ENCODE results near the gene ACTR8. TPM values are rescaled to one million over a fixed set of nuclear protein-coding genes. Genes with fewer than 3 reads are reported as not detected.

Gene ACTR8
- total RNA-seq, 1 donor from 2014 or later: 43.6 TPM

DNA sequence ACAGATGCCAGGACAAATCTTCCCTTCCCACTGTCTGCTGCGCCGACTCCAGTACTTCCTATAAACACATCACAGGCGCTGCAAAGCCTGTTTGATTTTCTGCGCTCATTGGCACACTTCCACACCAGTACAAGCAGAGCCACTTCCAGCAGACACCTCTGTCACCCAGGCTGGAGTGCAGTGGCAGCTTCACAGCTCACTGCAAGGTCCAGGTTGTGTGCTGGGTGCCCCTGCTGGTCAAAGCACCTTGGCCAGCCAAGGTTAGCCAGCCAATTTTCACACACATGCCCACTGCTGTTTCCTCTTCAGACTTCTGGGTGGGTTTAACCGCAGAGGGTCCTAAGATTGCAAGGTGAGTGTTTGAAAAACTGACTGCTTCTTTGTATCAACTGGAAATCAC, 40.7 kb downstream of the ACTR8 start:
- Histone ChIP-seq H3K79me2 (ENCODE audit: insufficient read depth, low read length) (no peaks in the 10 kb centered on the region), H3K4me2 (ENCODE audit: low read length) (no peak overlapping the region), H4K20me1 (ENCODE audit: insufficient read depth, low read length) (no peaks in the 10 kb centered on the region), H3K4me3 (ENCODE audit: insufficient read depth, low read depth, low read length) (no peak overlapping the region), H2AFZ (ENCODE audit: low read depth, low read length) (no peak overlapping the region), H3K4me1 (ENCODE audit: insufficient read depth, low read length) (peaks cover 3% of the 10 kb centered on the region), H3K27me3 (ENCODE audit: insufficient read depth, low read length) (peaks cover 3% of the 10 kb centered on the region), H3K9ac (ENCODE audit: low read length) (no peak overlapping the region), H3K27ac (ENCODE audit: low read depth, low read length) (no peak overlapping the region), H3K36me3 (ENCODE audit: insufficient read depth, low read length) (no peaks in the 10 kb centered on the region), H3K9me3 (ENCODE audit: insufficient read depth, low read depth, low read length) (no peaks in the 10 kb centered on the region)
- no peak for TF ChIP-seq EZH2 (IDR thresholded peaks at IDR 0.05; ENCODE audit: insufficient read depth, low read length)
- TF ChIP-seq, protein P1, sequence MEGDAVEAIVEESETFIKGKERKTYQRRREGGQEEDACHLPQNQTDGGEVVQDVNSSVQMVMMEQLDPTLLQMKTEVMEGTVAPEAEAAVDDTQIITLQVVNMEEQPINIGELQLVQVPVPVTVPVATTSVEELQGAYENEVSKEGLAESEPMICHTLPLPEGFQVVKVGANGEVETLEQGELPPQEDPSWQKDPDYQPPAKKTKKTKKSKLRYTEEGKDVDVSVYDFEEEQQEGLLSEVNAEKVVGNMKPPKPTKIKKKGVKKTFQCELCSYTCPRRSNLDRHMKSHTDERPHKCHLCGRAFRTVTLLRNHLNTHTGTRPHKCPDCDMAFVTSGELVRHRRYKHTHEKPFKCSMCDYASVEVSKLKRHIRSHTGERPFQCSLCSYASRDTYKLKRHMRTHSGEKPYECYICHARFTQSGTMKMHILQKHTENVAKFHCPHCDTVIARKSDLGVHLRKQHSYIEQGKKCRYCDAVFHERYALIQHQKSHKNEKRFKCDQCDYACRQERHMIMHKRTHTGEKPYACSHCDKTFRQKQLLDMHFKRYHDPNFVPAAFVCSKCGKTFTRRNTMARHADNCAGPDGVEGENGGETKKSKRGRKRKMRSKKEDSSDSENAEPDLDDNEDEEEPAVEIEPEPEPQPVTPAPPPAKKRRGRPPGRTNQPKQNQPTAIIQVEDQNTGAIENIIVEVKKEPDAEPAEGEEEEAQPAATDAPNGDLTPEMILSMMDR (IDR thresholded peaks at IDR 0.05; ENCODE audit: insufficient read depth, low read depth, low read length): no peak
- Mint-ChIP-seq H3K27me3 (ENCODE audit: low read depth, unreplicated experiment) (peaks cover 12% of the 10 kb centered on the region), H3K4me3 (ENCODE audit: unreplicated experiment) (no peak overlapping the region), H3K4me1 (ENCODE audit: low read depth, unreplicated experiment) (peaks cover 2% of the 10 kb centered on the region), H3K36me3 (ENCODE audit: low read depth, unreplicated experiment) (no peaks in the 10 kb centered on the region), H3K9me3 (ENCODE audit: unreplicated experiment) (no peaks in the 10 kb centered on the region), H3K27ac (ENCODE audit: unreplicated experiment) (no peak overlapping the region)
- no peak for DNase-seq (ENCODE audit: low read depth)
- no peak for FAIRE-seq

DNA sequence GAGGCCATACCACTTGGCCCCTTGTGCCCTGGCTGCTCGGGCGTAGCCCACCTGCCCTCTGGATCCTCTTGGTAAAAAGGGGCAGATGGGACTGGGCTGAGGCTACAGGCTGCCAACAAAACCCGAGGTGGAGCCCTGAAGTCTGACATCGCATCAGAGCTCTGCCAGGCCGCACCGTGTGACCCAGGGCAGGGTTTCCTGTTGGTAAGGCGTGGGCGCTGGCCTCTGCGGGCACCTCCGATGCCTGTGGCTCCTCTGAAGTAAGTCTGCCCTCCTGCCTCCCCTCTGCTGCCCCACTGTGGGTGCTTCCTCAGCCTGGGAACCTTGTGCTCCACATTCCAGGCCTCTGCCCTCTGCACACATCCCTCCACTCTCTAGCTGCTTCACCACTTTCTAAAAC, 44.6 kb downstream of the ACTR8 start:
- Mint-ChIP-seq H3K27ac (ENCODE audit: unreplicated experiment) (no peak overlapping the region), H3K36me3 (ENCODE audit: low read depth, unreplicated experiment) (no peaks in the 10 kb centered on the region)
- peaks cover 1% of the 10 kb centered on the region for H3K27me3 ChIP-seq (ENCODE audit: insufficient read depth, low read length)

More for the DNA sequence above, 44.6 kb downstream of the ACTR8 start:
- no peaks in the 10 kb centered on the region for H3K4me1 Mint-ChIP-seq (ENCODE audit: low read depth, unreplicated experiment)
- Histone ChIP-seq H3K9ac (ENCODE audit: low read length) (no peak overlapping the region), H3K4me3 (ENCODE audit: insufficient read depth, low read depth, low read length) (no peak overlapping the region), H3K36me3 (ENCODE audit: insufficient read depth, low read length) (no peaks in the 10 kb centered on the region), H3K79me2 (ENCODE audit: insufficient read depth, low read length) (no peaks in the 10 kb centered on the region), H3K27ac (ENCODE audit: low read depth, low read length) (no peak overlapping the region), H3K4me1 (ENCODE audit: insufficient read depth, low read length) (no peaks in the 10 kb centered on the region), H2AFZ (ENCODE audit: low read depth, low read length) (no peak overlapping the region), H3K9me3 (ENCODE audit: insufficient read depth, low read depth, low read length) (no peaks in the 10 kb centered on the region), H3K4me2 (ENCODE audit: low read length) (no peak overlapping the region), H4K20me1 (ENCODE audit: insufficient read depth, low read length) (no peaks in the 10 kb centered on the region)
- no peaks in the 10 kb centered on the region for H3K9me3 Mint-ChIP-seq (ENCODE audit: unreplicated experiment)
- FAIRE-seq: no peak
- DNase-seq (ENCODE audit: low read depth): no peak
- H3K27me3 Mint-ChIP-seq (ENCODE audit: low read depth, unreplicated experiment): peaks cover 5% of the 10 kb centered on the region
- no peak overlapping the region for H3K4me3 Mint-ChIP-seq (ENCODE audit: unreplicated experiment)
- TF ChIP-seq, protein P1 (IDR thresholded peaks at IDR 0.05; ENCODE audit: insufficient read depth, low read depth, low read length): no peak
- no peak for TF ChIP-seq EZH2 (IDR thresholded peaks at IDR 0.05; ENCODE audit: insufficient read depth, low read length)
